ENCODE data around the gene CPLX3.

DNA sequence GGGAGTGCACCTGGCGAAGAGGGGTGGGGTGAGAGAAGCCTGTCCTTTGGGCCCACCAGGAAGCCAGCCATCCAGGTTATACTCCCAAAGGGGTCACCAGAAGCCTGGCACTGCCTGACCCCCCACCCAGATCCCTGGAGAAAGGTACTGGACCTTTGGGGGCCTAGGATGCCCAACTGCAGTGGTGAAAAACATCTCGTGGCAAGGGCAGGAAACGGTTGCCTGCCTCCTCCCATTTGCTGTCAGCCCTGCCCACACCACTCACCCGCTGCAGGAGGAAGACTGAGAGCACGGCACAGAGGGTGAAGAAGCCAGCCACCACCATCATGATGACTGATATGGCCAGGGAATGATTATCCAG, 18.8 kb downstream of the CPLX3 start:
- TF ChIP-seq, protein P1, sequence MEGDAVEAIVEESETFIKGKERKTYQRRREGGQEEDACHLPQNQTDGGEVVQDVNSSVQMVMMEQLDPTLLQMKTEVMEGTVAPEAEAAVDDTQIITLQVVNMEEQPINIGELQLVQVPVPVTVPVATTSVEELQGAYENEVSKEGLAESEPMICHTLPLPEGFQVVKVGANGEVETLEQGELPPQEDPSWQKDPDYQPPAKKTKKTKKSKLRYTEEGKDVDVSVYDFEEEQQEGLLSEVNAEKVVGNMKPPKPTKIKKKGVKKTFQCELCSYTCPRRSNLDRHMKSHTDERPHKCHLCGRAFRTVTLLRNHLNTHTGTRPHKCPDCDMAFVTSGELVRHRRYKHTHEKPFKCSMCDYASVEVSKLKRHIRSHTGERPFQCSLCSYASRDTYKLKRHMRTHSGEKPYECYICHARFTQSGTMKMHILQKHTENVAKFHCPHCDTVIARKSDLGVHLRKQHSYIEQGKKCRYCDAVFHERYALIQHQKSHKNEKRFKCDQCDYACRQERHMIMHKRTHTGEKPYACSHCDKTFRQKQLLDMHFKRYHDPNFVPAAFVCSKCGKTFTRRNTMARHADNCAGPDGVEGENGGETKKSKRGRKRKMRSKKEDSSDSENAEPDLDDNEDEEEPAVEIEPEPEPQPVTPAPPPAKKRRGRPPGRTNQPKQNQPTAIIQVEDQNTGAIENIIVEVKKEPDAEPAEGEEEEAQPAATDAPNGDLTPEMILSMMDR (IDR thresholded peaks at IDR 0.05): no peak
- TF ChIP-seq POLR2A (IDR thresholded peaks at IDR 0.05) (no peak), POLR2AphosphoS5 (IDR thresholded peaks at IDR 0.05) (no peak)
